Activated B cell treated with CpG ODN at 0.5 μM for 24 hours (primary cell): ENCODE measurements around the gene OR56A4. TPM values are rescaled to one million over a fixed set of nuclear protein-coding genes. Genes with fewer than 3 reads are reported as not detected.

Source experiments
- ATAC-seq: fragments of 200-7000 bp; cut with Tn5 transposase; one replicate; pipeline ENCODE4 v1.10.0; 2021; ENCODE audit warnings: low read depth, mild to moderate bottlenecking, moderate library complexity
- CTCF ChIA-PET: fragments of 350-600 bp; sonication (Branson Sonifier 250); formaldehyde crosslinking; loops from one replicate; lab custom pipeline; 2021; ENCODE audit warnings: antibody characterized with exemption; lab: Charles Lee
- POLR2A ChIA-PET: fragments of 350-600 bp; sonication (Branson Sonifier 250); formaldehyde crosslinking; loops from one replicate; lab custom pipeline; 2021; ENCODE audit warnings: antibody characterized with exemption; lab: Charles Lee
- DNase-seq: peaks from one replicate; pipeline ENCODE4 v3.0.0; 2022
- H3K27ac Mint-ChIP-seq: one replicate; pipeline ENCODE4 v1.8.0; 2020; ENCODE audit warnings: mixed read lengths
- H3K27me3 Mint-ChIP-seq: one replicate; pipeline ENCODE4 v1.8.0; 2021; ENCODE audit warnings: mixed read lengths
- H3K36me3 Mint-ChIP-seq: one replicate; pipeline ENCODE4 v1.8.0; 2021; ENCODE audit warnings: low read depth, mixed read lengths
- H3K4me1 Mint-ChIP-seq: one replicate; pipeline ENCODE4 v1.8.0; 2021; ENCODE audit warnings: mixed read lengths
- H3K4me3 Mint-ChIP-seq: one replicate; pipeline ENCODE4 v1.8.0; 2020; ENCODE audit warnings: mild to moderate bottlenecking, mixed read lengths
- H3K9me3 Mint-ChIP-seq: one replicate; pipeline ENCODE4 v1.8.0; 2020; ENCODE audit warnings: mixed read lengths
- CTCF ChIP-seq: fragments of 200-600 bp; IDR thresholded peaks from one replicate; pipeline ENCODE4 v1.8.0; 2022; ENCODE audit warnings: antibody characterized with exemption, mild to moderate bottlenecking
- intact Hi-C: fragments of 100-400 bp; cut with micrococcal nuclease; formaldehyde crosslinking; loops from one replicate; pipeline ENCODE4 v1.15.1; 2024
- total RNA-seq: library from RNA; stranded (reverse); gene quantifications from 2 replicates; pipeline ENCODE4 v1.2.3, GENCODE V29; 2022

OR56A4 gene
- total RNA-seq = not detected in 2 replicates

GRCh38 chr11:6006846-6007245, at the start of gene OR56A4:
TSS of gene OR56A4 (minus strand) at chr11:6006946. CDS start at chr11:6002992, 3,954 bp downstream.
- Mint-ChIP-seq H3K4me3 (no peak within 1 kb of the TSS), H3K27ac (no peak within 1 kb of the TSS), H3K36me3 (no peaks in the 10 kb centered on the region), H3K4me1 (no peaks in the 10 kb centered on the region), H3K27me3 (peaks cover 12% of the 10 kb centered on the region), H3K9me3 (no peaks in the 10 kb centered on the region)
- ATAC-seq (no peak), DNase-seq (no peak)
- ChIA-PET CTCF (no interaction called here), POLR2A (no interaction called here)
- intact Hi-C loops = no loop called here
- no peak for TF ChIP-seq CTCF

DNA sequence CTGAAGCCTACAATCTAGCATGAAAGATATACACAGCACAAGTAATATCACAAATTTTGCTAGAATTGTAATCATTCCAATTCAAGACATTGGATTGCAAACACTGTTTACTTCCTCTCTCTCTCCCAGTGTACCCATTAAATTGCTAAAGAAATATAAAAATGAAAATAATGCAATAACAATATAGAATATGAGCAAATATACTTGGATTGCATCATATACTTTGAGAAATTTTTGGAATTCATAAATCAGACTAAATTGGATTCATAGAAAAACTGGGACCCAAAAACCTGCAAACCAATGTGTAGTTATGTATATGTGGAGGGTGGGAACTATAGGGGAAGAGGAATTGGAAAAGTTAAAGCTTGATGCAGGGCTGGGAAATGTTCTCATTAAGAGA, 48.8 kb upstream of the OR56A4 start:
- H3K4me3 Mint-ChIP-seq = no peak overlapping the region
- POLR2A ChIA-PET = no interaction called here

GRCh38 chr11:6052374-6052773, 45.6 kb upstream of the OR56A4 start:
- H3K27me3 Mint-ChIP-seq = peaks cover 17% of the 10 kb centered on the region
- no peak overlapping the region for H3K27ac Mint-ChIP-seq
- TF ChIP-seq CTCF = no peak
- ATAC-seq (no peak), DNase-seq (no peak)
- no peaks in the 10 kb centered on the region for H3K4me1 Mint-ChIP-seq
- H3K4me3 Mint-ChIP-seq = no peak overlapping the region
- H3K9me3 Mint-ChIP-seq = no peaks in the 10 kb centered on the region
- POLR2A ChIA-PET = no interaction called here
- intact Hi-C loops = no loop called here
- CTCF ChIA-PET = no interaction called here
- H3K36me3 Mint-ChIP-seq = no peaks in the 10 kb centered on the region

More for the DNA sequence above, 48.8 kb upstream of the OR56A4 start:
- no peaks in the 10 kb centered on the region for H3K4me1 Mint-ChIP-seq
- no peak for DNase-seq
- intact Hi-C loops = no loop called here
- no peaks in the 10 kb centered on the region for H3K36me3 Mint-ChIP-seq
- peaks cover 14% of the 10 kb centered on the region for H3K27me3 Mint-ChIP-seq
- CTCF ChIA-PET = no interaction called here
- H3K27ac Mint-ChIP-seq = no peak overlapping the region
- ATAC-seq = no peak
- TF ChIP-seq CTCF = no peak
- H3K9me3 Mint-ChIP-seq = no peaks in the 10 kb centered on the region

DNA sequence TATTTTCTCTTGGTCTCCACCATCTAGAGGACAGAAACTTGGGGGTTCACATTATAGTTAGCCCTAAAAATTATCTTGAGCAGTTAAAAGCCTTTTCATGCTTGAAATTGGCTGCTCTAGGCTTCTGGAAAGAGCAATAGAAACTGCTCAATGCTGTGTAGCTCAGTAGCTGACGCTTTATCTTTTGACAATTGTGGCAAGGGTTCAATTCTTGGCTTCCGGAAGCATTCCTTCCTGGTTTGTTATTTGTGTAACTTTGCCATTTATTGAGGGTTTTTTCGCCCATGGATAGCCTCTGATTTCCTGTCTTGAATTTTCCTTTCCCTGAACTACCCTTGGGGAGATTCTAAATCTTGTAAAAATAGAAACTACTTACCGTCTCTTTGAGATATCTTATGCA, 34.1 kb upstream of the OR56A4 start:
- ChIA-PET POLR2A (no interaction called here), CTCF (no interaction called here)
- ATAC-seq (no peak), DNase-seq (no peak)
- H3K27ac Mint-ChIP-seq = no peak overlapping the region
- H3K9me3 Mint-ChIP-seq = no peaks in the 10 kb centered on the region
- intact Hi-C loops = no loop called here
- no peak overlapping the region for H3K4me3 Mint-ChIP-seq
- H3K27me3 Mint-ChIP-seq = peaks cover 5% of the 10 kb centered on the region
- H3K36me3 Mint-ChIP-seq = no peaks in the 10 kb centered on the region
- no peaks in the 10 kb centered on the region for H3K4me1 Mint-ChIP-seq
- no peak for TF ChIP-seq CTCF

DNA sequence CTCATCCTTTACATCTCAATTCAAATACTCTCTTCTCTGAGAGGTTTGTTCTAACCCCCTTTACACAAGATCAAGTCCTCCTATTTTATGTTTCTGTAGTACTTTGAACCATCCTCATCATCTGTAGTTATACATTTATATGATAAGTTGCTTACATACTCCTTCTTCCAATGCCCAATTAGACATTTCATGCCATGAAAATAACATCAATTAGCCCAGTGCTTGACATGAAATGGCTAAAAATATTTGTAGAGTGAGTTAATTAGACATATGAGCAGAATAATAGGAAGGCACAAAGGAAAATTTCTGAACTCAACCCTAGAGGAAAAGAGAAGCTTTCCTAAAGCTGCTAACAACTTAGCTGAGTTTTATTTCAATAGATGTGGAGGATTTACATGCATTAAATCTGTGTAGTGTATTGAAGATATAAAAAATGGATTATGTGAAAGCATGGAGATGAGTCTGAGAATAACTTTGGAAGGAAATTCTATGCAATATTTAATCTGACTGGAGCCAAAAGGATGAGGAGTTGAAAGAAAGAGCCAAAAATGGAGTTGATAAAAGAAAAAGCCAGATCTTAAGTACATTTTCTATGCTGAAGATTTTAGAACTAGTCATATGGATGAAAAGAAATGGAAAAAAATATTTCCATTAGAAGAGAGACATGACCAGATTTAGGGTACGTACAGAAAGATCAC, 24.1 kb upstream of the OR56A4 start, which contains the start of gene OR56A1:
TSS of gene OR56A1 (minus strand) at position 51 of the 698 bp plus-strand sequence. CDS start 3,066 bp downstream, outside the sequence.
- intact Hi-C loops = no loop called here
- no peaks in the 10 kb centered on the region for H3K9me3 Mint-ChIP-seq
- no peak within 1 kb of the TSS for H3K4me3 Mint-ChIP-seq
- H3K27ac Mint-ChIP-seq = no peak within 1 kb of the TSS
- TF ChIP-seq CTCF = no peak
- H3K27me3 Mint-ChIP-seq = peaks cover 7% of the 10 kb centered on the region
- no peaks in the 10 kb centered on the region for H3K36me3 Mint-ChIP-seq
- no peak for ATAC-seq
- DNase-seq = no peak
- H3K4me1 Mint-ChIP-seq = no peaks in the 10 kb centered on the region
- POLR2A ChIA-PET = no interaction called here
- CTCF ChIA-PET = no interaction called here
